Kidney (tissue), 2 donors: ENCODE data around the gene CT47A1. TPM values are rescaled to one million over a fixed set of nuclear protein-coding genes. Genes with fewer than 3 reads are reported as not detected.

Source experiments
- polyA plus RNA-seq: library from polyadenylated mRNA; stranded (reverse); fragments of 350-450 nt; fragmentation: Illumina TruSeq; extraction: RNeasy Lipid Tissue Mini Kit (QIAGEN cat#74804); gene quantifications from one replicate; pipeline ENCODE4 v1.2.3, GENCODE V29; 2014; ENCODE audit warnings: low read depth, low replicate concordance; ENCODE audit not compliant: insufficient read depth
- total RNA-seq: library from RNA; stranded (reverse); fragmentation: NEBNext Ultra II Directional; extraction: Animal tissue kit (Norgen Biotek cat#: 25700); gene quantifications from one replicate; pipeline ENCODE4 v1.2.1, GENCODE V29; 2021
- donor health status: DM: yes; HTN: yes; CAD: no.

CT47A1 gene
- total and polyA plus RNA-seq, 2 donors from 2014 or later: not detected

Other genes with a start within 250 kb of the CT47A1 start
- gene CT47B1, start 109.9 kb downstream of the CT47A1 start, total RNA-seq: not detected
- not detected for gene CT47B1, start 109.9 kb downstream of the CT47A1 start, polyA plus RNA-seq
- gene CT47A11, start 48.6 kb downstream of the CT47A1 start, total RNA-seq: not detected
- not detected for gene CT47A11, start 48.6 kb downstream of the CT47A1 start, polyA plus RNA-seq
- not detected for gene CT47A10, start 43.7 kb downstream of the CT47A1 start, total RNA-seq
- gene CT47A10, start 43.7 kb downstream of the CT47A1 start, polyA plus RNA-seq: not detected
- gene CT47A9, start 38.9 kb downstream of the CT47A1 start, total RNA-seq: not detected
- not detected for gene CT47A9, start 38.9 kb downstream of the CT47A1 start, polyA plus RNA-seq
- not detected for gene CT47A8, start 34.0 kb downstream of the CT47A1 start, total RNA-seq
- not detected for gene CT47A8, start 34.0 kb downstream of the CT47A1 start, polyA plus RNA-seq
- gene CT47A7, start 29.2 kb downstream of the CT47A1 start, total RNA-seq: not detected
- not detected for gene CT47A7, start 29.2 kb downstream of the CT47A1 start, polyA plus RNA-seq
- not detected for gene CT47A6, start 24.3 kb downstream of the CT47A1 start, total RNA-seq
- gene CT47A6, start 24.3 kb downstream of the CT47A1 start, polyA plus RNA-seq: not detected
- not detected for gene CT47A5, start 19.4 kb downstream of the CT47A1 start, total RNA-seq
- gene CT47A5, start 19.4 kb downstream of the CT47A1 start, polyA plus RNA-seq: not detected
- gene CT47A4, start 14.6 kb downstream of the CT47A1 start, total RNA-seq: not detected
- not detected for gene CT47A4, start 14.6 kb downstream of the CT47A1 start, polyA plus RNA-seq
- gene CT47A3, start 9.7 kb downstream of the CT47A1 start, total RNA-seq: not detected
- not detected for gene CT47A3, start 9.7 kb downstream of the CT47A1 start, polyA plus RNA-seq
- not detected for gene CT47A2, start 4.8 kb downstream of the CT47A1 start, total RNA-seq
- gene CT47A2, start 4.8 kb downstream of the CT47A1 start, polyA plus RNA-seq: not detected
- gene GLUD2, start 61.9 kb upstream of the CT47A1 start, total RNA-seq: 2.6 TPM
- gene GLUD2, start 61.9 kb upstream of the CT47A1 start, polyA plus RNA-seq: 3.2 TPM